ENCODE data around the gene FLOT2.

GRCh38 chr17:28888832-28889231, 8.7 kb downstream of the FLOT2 start:
- TF ChIP-seq, protein P1, sequence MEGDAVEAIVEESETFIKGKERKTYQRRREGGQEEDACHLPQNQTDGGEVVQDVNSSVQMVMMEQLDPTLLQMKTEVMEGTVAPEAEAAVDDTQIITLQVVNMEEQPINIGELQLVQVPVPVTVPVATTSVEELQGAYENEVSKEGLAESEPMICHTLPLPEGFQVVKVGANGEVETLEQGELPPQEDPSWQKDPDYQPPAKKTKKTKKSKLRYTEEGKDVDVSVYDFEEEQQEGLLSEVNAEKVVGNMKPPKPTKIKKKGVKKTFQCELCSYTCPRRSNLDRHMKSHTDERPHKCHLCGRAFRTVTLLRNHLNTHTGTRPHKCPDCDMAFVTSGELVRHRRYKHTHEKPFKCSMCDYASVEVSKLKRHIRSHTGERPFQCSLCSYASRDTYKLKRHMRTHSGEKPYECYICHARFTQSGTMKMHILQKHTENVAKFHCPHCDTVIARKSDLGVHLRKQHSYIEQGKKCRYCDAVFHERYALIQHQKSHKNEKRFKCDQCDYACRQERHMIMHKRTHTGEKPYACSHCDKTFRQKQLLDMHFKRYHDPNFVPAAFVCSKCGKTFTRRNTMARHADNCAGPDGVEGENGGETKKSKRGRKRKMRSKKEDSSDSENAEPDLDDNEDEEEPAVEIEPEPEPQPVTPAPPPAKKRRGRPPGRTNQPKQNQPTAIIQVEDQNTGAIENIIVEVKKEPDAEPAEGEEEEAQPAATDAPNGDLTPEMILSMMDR (conservative IDR thresholded peaks at IDR 0.05; ENCODE audit: low read depth, low read length), result no peak
- TF ChIP-seq EZH2 (IDR thresholded peaks at IDR 0.05; ENCODE audit: low read length, unreplicated experiment) (no peak), EZH2phosphoT487 (IDR thresholded peaks at IDR 0.05; ENCODE audit: borderline replicate concordance, low read length) (no peak)
